Naive B cell (primary cell): ENCODE data around the gene DLX6. TPM values are rescaled to one million over a fixed set of nuclear protein-coding genes. Genes with fewer than 3 reads are reported as not detected.

Experiments
- ATAC-seq, 2 donors: fragments of 150-1000 bp; cut with Tn5 transposase; 2 replicates each; pipeline ENCODE4 v1.10.0; 2021; ENCODE audit warnings: low read depth in 2 of 2, mild to moderate bottlenecking in 2 of 2, moderate library complexity in 2 of 2
- DNase-seq: peaks from one replicate; pipeline ENCODE4 v3.0.0; 2022
- H3K27ac Mint-ChIP-seq, 6 donors: one replicate each; pipeline ENCODE4 v1.8.0; 2020 to 2022; ENCODE audit warnings: mild to moderate bottlenecking in 6 of 6, mixed read lengths in 6 of 6, moderate library complexity in 5 of 6, inconsistent platforms in 2 of 6
- H3K27me3 Mint-ChIP-seq, 3 donors: one replicate each; pipeline ENCODE4 v1.8.0; 2021 to 2022; ENCODE audit warnings: mixed read lengths in 3 of 3, mild to moderate bottlenecking in 1 of 3
- H3K36me3 Mint-ChIP-seq, 2 donors: one replicate each; pipeline ENCODE4 v1.8.0; 2020 to 2022; ENCODE audit warnings: mixed read lengths in 2 of 2, inconsistent platforms in 1 of 2, mild to moderate bottlenecking in 1 of 2
- H3K4me1 Mint-ChIP-seq, 3 donors: one replicate each; pipeline ENCODE4 v1.8.0; 2020 to 2022; ENCODE audit warnings: mixed read lengths in 3 of 3, inconsistent platforms in 1 of 3, mild to moderate bottlenecking in 1 of 3, moderate library complexity in 1 of 3
- H3K4me3 Mint-ChIP-seq, 8 donors: one replicate each; pipeline ENCODE4 v1.8.0; 2020 to 2022; ENCODE audit warnings: mild to moderate bottlenecking in 8 of 8, mixed read lengths in 8 of 8, moderate library complexity in 8 of 8, inconsistent platforms in 2 of 8
- H3K9me3 Mint-ChIP-seq, 7 donors: one replicate each; pipeline ENCODE4 v1.8.0; 2020 to 2022; ENCODE audit warnings: mixed read lengths in 7 of 7, mild to moderate bottlenecking in 5 of 7, inconsistent platforms in 2 of 7, moderate library complexity in 1 of 7
- polyA plus RNA-seq, 6 donors: library from polyadenylated mRNA; unstranded; fragments of 300-500 nt; fragmentation: Illumina TruSeq; gene quantifications; one replicate each; pipeline ENCODE4 v1.2.3, GENCODE V29; 2021; ENCODE audit warnings: low read depth in 6 of 6

Gene DLX6
- polyA plus RNA-seq, 6 donors from 2014 or later = not detected

- H3K4me3 Mint-ChIP-seq = no peak overlapping the region
- ATAC-seq (no peak), DNase-seq (no peak)
- peaks cover 6 to 16% of the 10 kb centered on the region in 2 donors for H3K36me3 Mint-ChIP-seq
- no peak overlapping the region for H3K27ac Mint-ChIP-seq
- H3K9me3 Mint-ChIP-seq = peaks cover 0 to 26% (median 14%) of the 10 kb centered on the region in 7 donors
- peaks cover 77 to 100% (median 100%) of the 10 kb centered on the region in 3 donors for H3K27me3 Mint-ChIP-seq
- H3K4me1 Mint-ChIP-seq = peaks cover 0 to 5% (median 0%) of the 10 kb centered on the region in 3 donors
These were observed 6.6 kb upstream of the DLX6 start for GRCh38 chr7:96998744-96999143.

- peaks cover 0 to 22% (median 10%) of the 10 kb centered on the region in 7 donors for H3K9me3 Mint-ChIP-seq
- ATAC-seq (no peak), DNase-seq (no peak)
- H3K36me3 Mint-ChIP-seq = peaks cover 6 to 15% of the 10 kb centered on the region in 2 donors
- H3K27me3 Mint-ChIP-seq = peaks cover 68 to 86% (median 86%) of the 10 kb centered on the region in 3 donors
- no peak overlapping the region for H3K27ac Mint-ChIP-seq
- peak overlapping the region in 1 of 8 donors; percentile 24 for H3K4me3 Mint-ChIP-seq
- H3K4me1 Mint-ChIP-seq = peaks cover 3 to 22% (median 5%) of the 10 kb centered on the region in 3 donors
These were observed 4.1 kb upstream of the DLX6 start for GRCh38 chr7:97001221-97001620.

DNA sequence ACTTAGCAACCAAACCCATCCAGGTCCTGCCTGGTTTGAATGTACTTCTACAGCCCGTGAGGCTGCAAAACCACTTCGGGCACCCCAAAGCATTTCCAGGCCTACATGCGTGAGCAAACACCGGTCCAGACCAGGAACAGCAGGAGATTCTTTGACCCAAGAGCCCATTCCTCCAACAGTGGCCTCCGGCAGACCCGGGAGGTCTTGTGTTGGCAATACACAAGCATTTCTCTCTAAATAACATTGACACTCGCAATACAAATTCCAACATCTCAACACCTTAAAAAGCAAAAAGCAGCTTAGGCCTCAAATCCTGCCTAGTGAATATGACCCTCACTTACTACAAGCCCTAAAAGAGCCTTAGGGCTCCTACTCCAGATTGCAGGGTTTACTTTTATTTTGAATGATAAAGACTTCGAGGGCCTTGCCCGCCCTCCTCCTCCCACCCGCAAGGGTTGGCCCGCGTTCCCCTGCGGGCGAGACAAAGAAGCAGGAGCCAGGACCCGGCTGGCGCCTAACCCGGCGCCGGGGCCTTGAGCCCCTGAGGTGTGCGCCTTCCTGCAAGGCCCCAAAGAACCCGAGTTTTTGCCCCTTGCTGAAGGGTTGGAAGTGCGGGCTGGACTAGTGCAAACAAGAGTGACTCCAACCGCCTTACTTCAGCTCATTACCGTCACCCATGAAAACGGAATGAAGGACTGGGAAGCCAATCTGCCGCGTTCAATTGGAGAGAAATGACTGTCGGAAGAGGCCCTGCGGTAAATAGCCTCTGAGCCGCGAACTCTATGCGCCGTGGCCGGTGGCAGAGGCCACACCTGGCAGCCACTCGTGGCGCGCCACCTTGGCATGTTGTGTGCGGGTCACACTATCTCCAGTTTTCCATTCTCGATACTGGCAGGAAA, 3.4 kb upstream of the DLX6 start:
- no peak for ATAC-seq
- peak overlapping the region in 1 of 6 donors; percentile 15 for H3K27ac Mint-ChIP-seq
- no peak for DNase-seq
- H3K9me3 Mint-ChIP-seq = peaks cover 0 to 22% (median 10%) of the 10 kb centered on the region in 7 donors
- peak overlapping the region in 3 of 8 donors; percentile 18 to 39 (median 24) for H3K4me3 Mint-ChIP-seq
- peaks cover 64 to 86% (median 86%) of the 10 kb centered on the region in 3 donors for H3K27me3 Mint-ChIP-seq
- H3K4me1 Mint-ChIP-seq = peaks cover 7 to 26% (median 10%) of the 10 kb centered on the region in 3 donors
- peaks cover 6 to 9% of the 10 kb centered on the region in 2 donors for H3K36me3 Mint-ChIP-seq

DNA sequence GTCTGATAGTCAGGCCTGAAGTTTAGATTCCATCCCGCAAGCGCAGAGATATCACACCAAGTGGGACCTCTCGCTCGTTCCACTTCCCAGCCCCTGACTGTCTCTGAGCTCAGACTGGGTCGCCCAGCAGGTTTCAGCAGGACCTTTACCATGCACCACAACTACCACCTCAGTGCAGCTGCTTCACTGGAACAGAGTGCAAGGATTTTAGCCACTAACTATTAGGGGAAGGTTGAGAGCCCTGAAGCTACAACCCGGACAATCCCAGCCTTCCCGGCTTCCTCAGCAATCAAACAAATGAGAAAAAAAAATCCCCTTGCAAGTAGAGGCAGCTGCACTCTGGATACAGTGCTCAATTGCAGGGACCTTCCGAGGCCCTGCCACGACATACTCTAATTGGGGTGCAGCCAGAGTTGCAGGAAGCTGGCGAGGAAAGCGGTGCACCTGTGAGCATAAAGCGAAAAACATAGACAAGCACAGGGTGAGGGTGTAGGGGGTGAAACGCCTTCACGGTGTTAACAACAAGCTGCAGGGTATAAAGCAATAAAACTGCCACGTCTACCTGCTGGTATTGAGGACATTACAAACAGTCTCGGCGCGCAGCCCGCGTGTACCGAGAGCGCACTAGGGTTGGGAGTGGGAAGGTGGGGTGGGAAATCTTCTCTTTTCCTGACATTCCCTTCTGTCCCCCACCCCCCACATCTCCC, 2.6 kb upstream of the DLX6 start:
- ATAC-seq (no peak), DNase-seq (no peak)
- Mint-ChIP-seq H3K36me3 (peaks cover 6% of the 10 kb centered on the region in 2 donors), H3K27me3 (peaks cover 64 to 86% (median 86%) of the 10 kb centered on the region in 3 donors), H3K27ac (peak overlapping the region in 2 of 6 donors; percentile 20 to 49), H3K4me1 (peaks cover 8 to 27% (median 16%) of the 10 kb centered on the region in 3 donors), H3K4me3 (peak overlapping the region in 3 of 8 donors; percentile 20 to 68 (median 39)), H3K9me3 (peaks cover 0 to 27% (median 12%) of the 10 kb centered on the region in 7 donors)

- peak overlapping the region in 4 of 8 donors; percentile 20 to 68 (median 29) for H3K4me3 Mint-ChIP-seq
- ATAC-seq (no peak), DNase-seq (no peak)
- peaks cover 8 to 27% (median 16%) of the 10 kb centered on the region in 3 donors for H3K4me1 Mint-ChIP-seq
- peak overlapping the region in 1 of 6 donors; percentile 52 for H3K27ac Mint-ChIP-seq
- H3K36me3 Mint-ChIP-seq = peaks cover 6% of the 10 kb centered on the region in 2 donors
- peaks cover 0 to 32% (median 12%) of the 10 kb centered on the region in 7 donors for H3K9me3 Mint-ChIP-seq
- peaks cover 66 to 86% (median 86%) of the 10 kb centered on the region in 3 donors for H3K27me3 Mint-ChIP-seq
These were observed 1.8 kb upstream of the DLX6 start for GRCh38 chr7:97003262-97004246.

DNA sequence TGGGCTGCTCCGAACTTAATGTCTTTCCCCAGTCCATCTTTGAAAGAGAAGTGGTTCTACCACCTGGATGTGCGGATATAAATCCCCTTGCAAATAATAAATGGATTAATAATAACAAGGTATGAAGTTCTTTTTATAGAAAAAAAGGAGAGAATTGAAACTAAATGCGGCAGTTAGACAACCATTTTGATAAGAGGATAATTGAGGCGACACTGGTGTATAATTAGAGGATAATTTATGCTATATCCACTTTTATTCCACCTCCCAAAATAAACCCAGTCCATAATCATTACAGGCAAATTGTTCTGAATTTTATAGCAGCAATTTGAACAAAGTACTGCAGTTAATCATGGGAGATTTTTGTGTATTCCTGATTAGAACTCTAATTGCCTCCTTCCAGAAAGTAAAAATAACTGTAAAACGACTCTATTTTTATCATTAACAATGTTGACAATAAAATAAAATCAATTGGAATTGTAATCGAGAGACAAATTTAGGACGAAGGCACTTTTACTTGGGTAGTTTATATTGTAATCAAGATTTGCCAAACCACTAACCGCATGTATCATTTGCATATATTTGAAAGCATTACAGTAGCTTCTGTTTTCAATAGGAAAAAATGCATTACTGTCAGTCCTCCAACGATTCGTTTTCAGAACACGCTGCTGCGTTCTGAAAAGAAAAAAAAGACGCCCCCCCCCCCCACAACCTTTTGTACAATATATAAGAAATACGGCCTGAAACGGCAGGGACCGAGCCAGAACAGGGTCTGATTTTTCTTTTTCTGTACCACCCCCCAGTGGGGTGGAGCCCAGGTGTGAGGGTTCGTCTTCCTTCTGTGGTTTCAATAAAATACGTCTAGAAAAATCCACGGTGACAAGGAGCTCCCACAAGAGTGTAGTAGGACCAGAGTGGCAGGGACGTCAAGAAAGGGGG, 838 bp upstream of the DLX6 start:
- peak overlapping the region; percentile 14 to 80 (median 71) for H3K4me3 Mint-ChIP-seq
- H3K27me3 Mint-ChIP-seq = peaks cover 67 to 85% (median 85%) of the 10 kb centered on the region in 3 donors
- no peak for DNase-seq
- H3K9me3 Mint-ChIP-seq = peaks cover 0 to 32% (median 8%) of the 10 kb centered on the region in 7 donors
- peak overlapping the region in 2 of 6 donors; percentile 52 to 85 for H3K27ac Mint-ChIP-seq
- H3K36me3 Mint-ChIP-seq = peaks cover under 1 to 6% of the 10 kb centered on the region in 2 donors
- ATAC-seq = no peak
- H3K4me1 Mint-ChIP-seq = peaks cover 8 to 27% (median 16%) of the 10 kb centered on the region in 3 donors

DNA sequence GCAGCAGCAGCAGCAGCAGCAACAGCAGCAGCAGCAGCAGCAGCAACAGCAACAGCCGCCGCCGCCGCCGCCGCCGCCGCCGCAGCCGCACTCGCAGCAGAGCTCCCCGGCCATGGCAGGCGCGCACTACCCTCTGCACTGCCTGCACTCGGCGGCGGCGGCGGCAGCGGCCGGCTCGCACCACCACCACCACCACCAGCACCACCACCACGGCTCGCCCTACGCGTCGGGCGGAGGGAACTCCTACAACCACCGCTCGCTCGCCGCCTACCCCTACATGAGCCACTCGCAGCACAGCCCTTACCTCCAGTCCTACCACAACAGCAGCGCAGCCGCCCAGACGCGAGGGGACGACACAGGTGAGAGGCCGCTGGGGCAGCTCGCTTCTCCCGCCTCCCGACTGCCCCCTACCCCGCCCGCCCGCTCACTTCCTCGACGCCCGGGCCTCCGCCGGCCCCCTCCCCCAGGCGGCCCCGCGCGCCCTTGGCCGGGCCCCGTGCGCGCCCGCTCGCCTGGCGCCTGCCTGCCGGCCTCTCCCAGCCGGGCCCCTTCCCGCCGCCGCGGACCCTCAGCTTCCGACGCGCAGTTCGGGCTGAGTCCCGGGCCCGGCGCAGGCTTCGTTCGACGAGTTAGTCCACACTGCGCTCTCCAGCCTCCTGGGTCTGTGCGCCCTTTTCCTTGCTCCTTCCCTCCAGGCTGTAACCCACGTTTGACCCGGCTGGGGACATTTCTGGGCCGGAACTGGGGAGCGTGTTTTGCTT, 882 bp downstream of the DLX6 start:
- DNase-seq (no peak), ATAC-seq (peak; percentile 52 to 66)
- H3K4me3 Mint-ChIP-seq = peak overlapping the region in 7 of 8 donors; percentile 75 to 89 (median 81)
- H3K27me3 Mint-ChIP-seq = peaks cover 67 to 84% (median 83%) of the 10 kb centered on the region in 3 donors
- H3K36me3 Mint-ChIP-seq = peaks cover 0 to 6% of the 10 kb centered on the region in 2 donors
- peak overlapping the region in 1 of 6 donors; percentile 91 for H3K27ac Mint-ChIP-seq
- peaks cover 0 to 31% (median 8%) of the 10 kb centered on the region in 7 donors for H3K9me3 Mint-ChIP-seq
- peaks cover 8 to 27% (median 16%) of the 10 kb centered on the region in 3 donors for H3K4me1 Mint-ChIP-seq

GRCh38 chr7:97006816-97007582, 1.6 kb downstream of the DLX6 start:
- DNase-seq (no peak), ATAC-seq (no peak)
- H3K36me3 Mint-ChIP-seq = peaks cover 0 to 6% of the 10 kb centered on the region in 2 donors
- H3K27ac Mint-ChIP-seq = peak overlapping the region in 1 of 6 donors; percentile 11
- H3K9me3 Mint-ChIP-seq = peaks cover 0 to 38% (median 7%) of the 10 kb centered on the region in 7 donors
- peak overlapping the region; percentile 21 to 89 (median 79) for H3K4me3 Mint-ChIP-seq
- H3K27me3 Mint-ChIP-seq = peaks cover 71 to 84% (median 83%) of the 10 kb centered on the region in 3 donors
- peaks cover 8 to 27% (median 16%) of the 10 kb centered on the region in 3 donors for H3K4me1 Mint-ChIP-seq

- DNase-seq = no peak
- Mint-ChIP-seq H3K4me3 (peak overlapping the region in 3 of 8 donors; percentile 21 to 77 (median 44)), H3K4me1 (peaks cover 8 to 27% (median 16%) of the 10 kb centered on the region in 3 donors), H3K9me3 (peaks cover 0 to 34% (median 9%) of the 10 kb centered on the region in 7 donors), H3K27me3 (peaks cover 75 to 84% (median 83%) of the 10 kb centered on the region in 3 donors), H3K36me3 (peaks cover 0 to 6% of the 10 kb centered on the region in 2 donors), H3K27ac (no peak overlapping the region)
- ATAC-seq = no peak
These were observed 2.2 kb downstream of the DLX6 start for GRCh38 chr7:97007583-97007861.

DNA sequence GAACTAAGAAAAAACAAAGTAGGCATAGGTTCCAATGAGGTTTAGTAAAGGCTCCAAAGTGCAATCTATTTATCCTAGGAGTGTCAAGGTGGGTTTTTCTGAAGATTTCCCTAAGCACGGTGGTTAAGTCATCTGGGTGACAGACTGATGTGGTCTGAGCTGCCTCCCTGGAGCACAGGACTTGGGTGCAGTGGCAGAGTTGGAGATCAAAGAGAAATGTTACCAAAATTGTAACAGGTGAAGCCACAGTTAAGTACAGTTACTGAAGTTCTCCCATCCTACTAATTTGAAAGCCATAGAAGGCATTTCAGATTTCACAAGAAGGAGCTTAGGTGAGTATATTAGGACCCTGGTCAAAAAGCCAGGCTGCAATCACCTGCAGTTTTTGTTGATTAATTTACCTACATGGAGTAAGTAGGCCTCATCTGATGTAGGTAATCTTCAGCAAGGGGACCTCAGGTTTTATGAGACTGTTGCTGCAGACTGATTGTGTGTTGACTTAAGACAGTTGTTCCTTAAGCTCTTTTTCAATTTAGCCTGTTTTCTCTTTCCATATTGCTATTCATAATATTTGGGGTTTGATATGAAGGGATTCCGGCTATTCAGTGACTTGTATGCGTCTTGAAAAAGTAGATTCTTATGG, 3.0 kb downstream of the DLX6 start:
- Mint-ChIP-seq H3K4me1 (peaks cover 8 to 23% (median 16%) of the 10 kb centered on the region in 3 donors), H3K36me3 (peaks cover 0 to 2% of the 10 kb centered on the region in 2 donors), H3K9me3 (peaks cover 0 to 33% (median 9%) of the 10 kb centered on the region in 7 donors), H3K27me3 (peaks cover 76 to 84% (median 83%) of the 10 kb centered on the region in 3 donors), H3K27ac (no peak overlapping the region), H3K4me3 (peak overlapping the region in 1 of 8 donors; percentile 21)
- ATAC-seq = no peak
- no peak for DNase-seq
